ENCODE results near the gene MYLK2.
"Not testable (repeated sequence)": the region's sequence is repeated elsewhere in the genome, so short reads cannot be mapped to it uniquely, and the experiment has no call there.

The MYLK2 gene

DNA sequence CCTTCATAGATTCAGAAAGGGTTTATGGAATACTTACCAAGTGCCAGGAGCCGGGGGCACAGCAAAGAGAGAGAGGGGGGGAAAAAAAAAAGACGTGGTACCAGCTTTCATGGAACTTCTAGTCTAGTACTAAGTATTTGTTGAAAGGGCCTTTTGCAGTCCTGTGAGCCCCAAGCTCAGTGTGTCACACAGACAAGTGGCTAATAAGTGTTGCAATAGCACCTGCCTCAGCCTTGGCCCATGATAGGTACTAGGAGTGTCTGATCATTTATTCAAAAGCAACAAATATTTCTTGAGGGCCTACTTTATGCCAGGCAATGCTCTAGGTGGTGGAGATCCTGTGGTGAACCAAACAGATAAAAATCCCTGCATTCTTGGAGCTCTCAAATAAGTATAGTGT lies 7.9 kb downstream of the MYLK2 start:
- H3K4me1 ChIP-seq (ENCODE audit: control insufficient read depth, insufficient read depth, low read length) = peaks cover 11% of the 10 kb centered on the region
- H3K4me3 ChIP-seq (ENCODE audit: low read depth, low read length) = no peak overlapping the region
- H3K9me3 ChIP-seq (ENCODE audit: control insufficient read depth, insufficient read depth, low read depth, low read length) = no peaks in the 10 kb centered on the region
- H3K27me3 ChIP-seq (ENCODE audit: control insufficient read depth, insufficient read depth, low read length) = no peaks in the 10 kb centered on the region
- no peaks in the 10 kb centered on the region for H3K36me3 ChIP-seq (ENCODE audit: control insufficient read depth, insufficient read depth, low read length)
- H3K9ac ChIP-seq (ENCODE audit: low read length) = no peak overlapping the region
- H3K27ac ChIP-seq (ENCODE audit: low read depth, low read length) = no peak overlapping the region

DNA sequence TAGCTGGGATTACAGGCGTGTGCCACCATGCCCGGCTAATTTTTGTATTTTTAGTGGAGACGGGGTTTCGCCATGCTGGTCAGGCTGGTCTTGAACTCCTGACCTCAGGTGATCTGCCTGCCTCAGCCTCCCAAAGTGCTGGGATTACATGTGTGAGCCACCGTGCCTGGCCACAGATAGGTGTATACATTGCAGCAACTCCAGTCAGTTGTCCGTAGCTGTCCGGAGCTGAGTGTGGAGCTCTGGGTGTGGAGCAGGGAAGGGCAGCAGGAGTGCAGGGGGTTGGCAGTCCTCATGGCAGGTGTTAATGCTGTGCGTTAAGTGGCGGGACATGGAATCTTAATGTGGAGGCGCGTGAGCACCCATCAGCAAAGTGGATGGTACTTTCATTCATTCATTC lies 8.9 kb downstream of the MYLK2 start:
- H3K27me3 ChIP-seq (ENCODE audit: control insufficient read depth, insufficient read depth, low read length); H3K9me3 ChIP-seq (ENCODE audit: control insufficient read depth, insufficient read depth, low read depth, low read length); H3K4me1 ChIP-seq (ENCODE audit: control insufficient read depth, insufficient read depth, low read length); H3K36me3 ChIP-seq (ENCODE audit: control insufficient read depth, insufficient read depth, low read length); H3K27ac ChIP-seq (ENCODE audit: low read depth, low read length); H3K4me3 ChIP-seq (ENCODE audit: low read depth, low read length); H3K9ac ChIP-seq (ENCODE audit: low read length): not testable (repeated sequence)

DNA sequence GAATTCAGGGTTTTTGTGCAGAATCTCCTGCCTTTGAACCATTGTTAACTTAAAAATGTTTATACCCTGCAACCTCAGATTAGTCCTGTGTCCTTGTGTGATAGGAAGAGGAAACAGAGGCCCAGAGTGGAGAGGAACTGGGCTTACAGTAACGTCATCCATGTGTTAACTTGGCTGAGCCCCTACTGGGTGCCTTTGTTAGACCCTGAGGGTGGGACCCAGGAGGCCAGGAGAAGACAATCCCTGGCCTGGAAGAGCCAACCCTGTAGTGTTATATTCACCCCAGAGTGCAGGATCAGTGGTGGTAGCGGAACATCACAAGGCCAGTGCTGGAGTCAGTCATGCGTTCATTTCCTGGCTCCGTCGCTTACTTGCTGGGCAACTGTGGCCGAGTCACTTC lies 10.6 kb downstream of the MYLK2 start:
- Histone ChIP-seq H3K4me3 (ENCODE audit: low read depth, low read length) (no peak overlapping the region), H3K27me3 (ENCODE audit: control insufficient read depth, insufficient read depth, low read length) (no peaks in the 10 kb centered on the region), H3K9me3 (ENCODE audit: control insufficient read depth, insufficient read depth, low read depth, low read length) (no peaks in the 10 kb centered on the region), H3K9ac (ENCODE audit: low read length) (no peak overlapping the region), H3K27ac (ENCODE audit: low read depth, low read length) (no peak overlapping the region), H3K36me3 (ENCODE audit: control insufficient read depth, insufficient read depth, low read length) (no peaks in the 10 kb centered on the region), H3K4me1 (ENCODE audit: control insufficient read depth, insufficient read depth, low read length) (peaks cover 10% of the 10 kb centered on the region; the same call in 1 of the 2 replicates)

DNA sequence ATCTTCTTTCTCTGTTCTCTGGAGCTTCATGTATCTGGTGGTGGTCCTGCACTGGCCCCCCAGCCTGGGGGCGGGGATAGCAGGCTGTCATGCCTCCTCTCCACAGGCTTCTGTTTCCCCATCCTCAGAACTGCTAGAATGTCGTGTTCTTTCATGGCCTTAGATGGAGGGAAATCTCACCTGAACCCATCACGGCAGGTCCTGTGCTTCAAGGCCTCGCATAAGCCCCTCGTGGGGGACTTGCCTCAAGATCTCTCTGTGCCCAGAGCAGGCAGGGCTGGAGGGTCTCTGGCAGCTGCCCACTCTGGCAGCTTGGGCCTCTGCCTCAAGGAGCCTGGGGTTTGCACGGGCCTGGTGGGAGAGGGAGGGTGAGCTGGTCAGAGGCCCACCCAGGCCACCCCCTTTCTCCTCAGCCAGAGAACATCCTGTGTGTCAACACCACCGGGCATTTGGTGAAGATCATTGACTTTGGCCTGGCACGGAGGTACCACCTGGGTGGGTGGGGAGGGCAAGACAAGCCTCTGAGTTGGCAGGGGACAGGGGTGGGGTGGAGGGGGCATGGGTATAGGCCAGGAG lies 11.3 kb downstream of the MYLK2 start:
- Histone ChIP-seq H3K36me3 (ENCODE audit: control insufficient read depth, insufficient read depth, low read length) (no peaks in the 10 kb centered on the region), H3K4me3 (ENCODE audit: low read depth, low read length) (no peak overlapping the region), H3K27me3 (ENCODE audit: control insufficient read depth, insufficient read depth, low read length) (no peaks in the 10 kb centered on the region), H3K27ac (ENCODE audit: low read depth, low read length) (no peak overlapping the region), H3K9me3 (ENCODE audit: control insufficient read depth, insufficient read depth, low read depth, low read length) (no peaks in the 10 kb centered on the region), H3K9ac (ENCODE audit: low read length) (no peak overlapping the region), H3K4me1 (ENCODE audit: control insufficient read depth, insufficient read depth, low read length) (peaks cover 13% of the 10 kb centered on the region; the same call in 1 of the 2 replicates)

DNA sequence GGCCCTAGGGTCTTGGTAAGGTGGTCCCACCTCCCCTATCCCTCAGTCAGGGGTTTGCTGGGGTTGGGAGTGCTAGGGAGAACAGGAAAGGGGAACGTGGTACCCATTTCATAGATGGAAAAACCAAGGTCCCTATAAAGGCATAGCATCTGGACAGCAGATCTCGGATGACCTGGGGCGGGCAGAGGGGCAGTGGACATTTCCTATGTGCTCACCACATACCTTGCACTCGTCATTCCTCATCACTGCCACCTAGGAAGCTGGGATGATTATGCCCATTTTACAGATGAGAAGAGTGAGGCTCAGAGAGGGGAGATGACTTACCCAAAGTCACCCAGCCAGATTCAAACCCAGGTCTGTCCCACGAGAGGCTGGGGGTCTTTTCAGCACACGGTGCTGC lies 12.1 kb downstream of the MYLK2 start:
- Histone ChIP-seq H3K9ac (ENCODE audit: low read length) (no peak overlapping the region), H3K4me3 (ENCODE audit: low read depth, low read length) (no peak overlapping the region), H3K27me3 (ENCODE audit: control insufficient read depth, insufficient read depth, low read length) (no peaks in the 10 kb centered on the region), H3K4me1 (ENCODE audit: control insufficient read depth, insufficient read depth, low read length) (peaks cover 20% of the 10 kb centered on the region; the same call in 1 of the 2 replicates), H3K36me3 (ENCODE audit: control insufficient read depth, insufficient read depth, low read length) (no peaks in the 10 kb centered on the region), H3K9me3 (ENCODE audit: control insufficient read depth, insufficient read depth, low read depth, low read length) (no peaks in the 10 kb centered on the region), H3K27ac (ENCODE audit: low read depth, low read length) (no peak overlapping the region)

DNA sequence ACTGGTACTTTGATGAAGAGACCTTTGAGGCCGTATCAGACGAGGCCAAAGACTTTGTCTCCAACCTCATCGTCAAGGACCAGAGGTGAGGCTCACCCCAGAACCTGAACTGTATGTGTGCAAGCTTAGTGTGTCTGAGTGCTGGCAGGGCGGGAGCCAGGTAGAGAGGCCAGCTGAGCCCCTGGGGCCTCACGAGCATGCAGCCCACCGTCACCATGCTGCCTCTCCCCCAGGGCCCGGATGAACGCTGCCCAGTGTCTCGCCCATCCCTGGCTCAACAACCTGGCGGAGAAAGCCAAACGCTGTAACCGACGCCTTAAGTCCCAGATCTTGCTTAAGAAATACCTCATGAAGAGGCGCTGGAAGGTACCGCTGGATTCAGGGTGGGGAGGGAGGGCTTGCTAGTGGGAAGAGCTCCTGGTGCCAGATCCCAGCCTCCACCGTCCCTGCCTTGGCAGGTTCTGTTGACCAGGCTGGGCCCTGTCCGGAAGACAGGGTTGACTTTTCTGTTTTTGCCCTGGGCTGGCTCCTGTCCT lies 12.7 kb downstream of the MYLK2 start:
- no peak overlapping the region for H3K27ac ChIP-seq (ENCODE audit: low read depth, low read length)
- no peak overlapping the region for H3K4me3 ChIP-seq (ENCODE audit: low read depth, low read length)
- no peaks in the 10 kb centered on the region for H3K27me3 ChIP-seq (ENCODE audit: control insufficient read depth, insufficient read depth, low read length)
- no peak overlapping the region for H3K9ac ChIP-seq (ENCODE audit: low read length)
- H3K9me3 ChIP-seq (ENCODE audit: control insufficient read depth, insufficient read depth, low read depth, low read length) = no peaks in the 10 kb centered on the region
- H3K36me3 ChIP-seq (ENCODE audit: control insufficient read depth, insufficient read depth, low read length) = no peaks in the 10 kb centered on the region
- H3K4me1 ChIP-seq (ENCODE audit: control insufficient read depth, insufficient read depth, low read length) = peaks cover 27% of the 10 kb centered on the region; the same call in 1 of the 2 replicates

DNA sequence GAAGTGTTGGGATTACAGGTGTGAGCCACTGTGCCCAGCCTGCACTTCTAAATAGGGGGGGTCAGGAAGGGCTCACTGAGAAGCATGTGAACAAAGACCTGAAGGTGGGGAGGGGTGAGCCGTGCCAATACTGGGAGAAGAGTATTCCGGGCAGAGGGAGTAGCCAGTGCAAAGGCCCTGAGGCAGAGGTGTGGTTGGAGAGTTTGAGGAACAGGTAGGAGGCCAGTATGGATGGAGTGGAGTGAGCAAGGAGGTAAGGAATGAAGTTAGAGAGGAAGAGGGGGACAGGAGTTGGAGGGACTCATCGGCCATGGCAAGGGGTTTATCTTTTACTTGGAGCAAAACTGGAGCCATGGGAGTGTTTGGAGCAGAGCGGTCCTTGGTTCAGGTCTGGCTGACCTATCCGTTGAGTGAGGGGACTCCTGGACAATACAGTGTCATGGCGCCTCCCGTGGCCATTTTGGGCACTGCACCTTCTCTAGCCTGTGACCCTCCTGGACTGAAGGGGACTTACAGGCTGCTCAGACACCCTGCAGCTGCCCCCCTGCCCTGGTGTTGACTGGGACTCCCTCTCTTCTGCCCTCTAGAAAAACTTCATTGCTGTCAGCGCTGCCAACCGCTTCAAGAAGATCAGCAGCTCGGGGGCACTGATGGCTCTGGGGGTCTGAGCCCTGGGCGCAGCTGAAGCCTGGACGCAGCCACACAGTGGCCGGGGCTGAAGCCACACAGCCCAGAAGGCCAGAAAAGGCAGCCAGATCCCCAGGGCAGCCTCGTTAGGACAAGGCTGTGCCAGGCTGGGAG lies 14.2 kb downstream of the MYLK2 start:
- Histone ChIP-seq H3K9me3 (ENCODE audit: control insufficient read depth, insufficient read depth, low read depth, low read length) (no peaks in the 10 kb centered on the region), H3K27me3 (ENCODE audit: control insufficient read depth, insufficient read depth, low read length) (no peaks in the 10 kb centered on the region), H3K27ac (ENCODE audit: low read depth, low read length) (no peak overlapping the region), H3K36me3 (ENCODE audit: control insufficient read depth, insufficient read depth, low read length) (no peaks in the 10 kb centered on the region), H3K9ac (ENCODE audit: low read length) (no peak overlapping the region), H3K4me3 (ENCODE audit: low read depth, low read length) (no peak overlapping the region), H3K4me1 (ENCODE audit: control insufficient read depth, insufficient read depth, low read length) (peaks cover 42% of the 10 kb centered on the region; the same call in 1 of the 2 replicates)

- H3K9ac ChIP-seq (ENCODE audit: low read length) = no peak overlapping the region
- H3K4me3 ChIP-seq (ENCODE audit: low read depth, low read length) = no peak overlapping the region
These were observed 14.9 kb downstream of the MYLK2 start for GRCh38 chr20:31833931-31834521.

GRCh38 chr20:31835554-31835953 lies 16.4 kb downstream of the MYLK2 start:
- Histone ChIP-seq H3K27ac (ENCODE audit: low read depth, low read length) (no peak overlapping the region), H3K4me1 (ENCODE audit: control insufficient read depth, insufficient read depth, low read length) (peaks cover 44% of the 10 kb centered on the region; the same call in 1 of the 2 replicates), H3K36me3 (ENCODE audit: control insufficient read depth, insufficient read depth, low read length) (no peaks in the 10 kb centered on the region), H3K9ac (ENCODE audit: low read length) (no peak overlapping the region), H3K9me3 (ENCODE audit: control insufficient read depth, insufficient read depth, low read depth, low read length) (no peaks in the 10 kb centered on the region), H3K4me3 (ENCODE audit: low read depth, low read length) (no peak overlapping the region), H3K27me3 (ENCODE audit: control insufficient read depth, insufficient read depth, low read length) (no peaks in the 10 kb centered on the region)

More at GRCh38 chr20:31833931-31834521, 14.9 kb downstream of the MYLK2 start:
- no peak overlapping the region for H3K27ac ChIP-seq (ENCODE audit: low read depth, low read length)
- H3K27me3 ChIP-seq (ENCODE audit: control insufficient read depth, insufficient read depth, low read length) = no peaks in the 10 kb centered on the region
- peaks cover 44% of the 10 kb centered on the region; the same call in 1 of the 2 replicates for H3K4me1 ChIP-seq (ENCODE audit: control insufficient read depth, insufficient read depth, low read length)
- no peaks in the 10 kb centered on the region for H3K9me3 ChIP-seq (ENCODE audit: control insufficient read depth, insufficient read depth, low read depth, low read length)
- H3K36me3 ChIP-seq (ENCODE audit: control insufficient read depth, insufficient read depth, low read length) = no peaks in the 10 kb centered on the region

GRCh38 chr20:31835977-31836852 lies 17.1 kb downstream of the MYLK2 start:
- H3K4me1 ChIP-seq (ENCODE audit: control insufficient read depth, insufficient read depth, low read length) = peaks cover 48% of the 10 kb centered on the region; the same call in 1 of the 2 replicates
- no peaks in the 10 kb centered on the region for H3K36me3 ChIP-seq (ENCODE audit: control insufficient read depth, insufficient read depth, low read length)
- H3K9me3 ChIP-seq (ENCODE audit: control insufficient read depth, insufficient read depth, low read depth, low read length) = no peaks in the 10 kb centered on the region
- no peak overlapping the region for H3K9ac ChIP-seq (ENCODE audit: low read length)
- no peak overlapping the region for H3K27ac ChIP-seq (ENCODE audit: low read depth, low read length)
- H3K27me3 ChIP-seq (ENCODE audit: control insufficient read depth, insufficient read depth, low read length) = no peaks in the 10 kb centered on the region
- H3K4me3 ChIP-seq (ENCODE audit: low read depth, low read length) = no peak overlapping the region

Measured in HUES6 (cell line).